ENCODE measurements around the gene BLACAT1.

The BLACAT1 gene

GRCh38 chr1:205456868-205457745, 1.3 kb upstream of the BLACAT1 start:
- DNase-seq (ENCODE audit: low read depth): no peak

GRCh38 chr1:205456383-205456867, 580 bp upstream of the BLACAT1 start:
- no peak for DNase-seq (ENCODE audit: low read depth)

- no peak for DNase-seq (ENCODE audit: low read depth)
Measured at GRCh38 chr1:205454903-205455335, 926 bp downstream of the BLACAT1 start.

DNA sequence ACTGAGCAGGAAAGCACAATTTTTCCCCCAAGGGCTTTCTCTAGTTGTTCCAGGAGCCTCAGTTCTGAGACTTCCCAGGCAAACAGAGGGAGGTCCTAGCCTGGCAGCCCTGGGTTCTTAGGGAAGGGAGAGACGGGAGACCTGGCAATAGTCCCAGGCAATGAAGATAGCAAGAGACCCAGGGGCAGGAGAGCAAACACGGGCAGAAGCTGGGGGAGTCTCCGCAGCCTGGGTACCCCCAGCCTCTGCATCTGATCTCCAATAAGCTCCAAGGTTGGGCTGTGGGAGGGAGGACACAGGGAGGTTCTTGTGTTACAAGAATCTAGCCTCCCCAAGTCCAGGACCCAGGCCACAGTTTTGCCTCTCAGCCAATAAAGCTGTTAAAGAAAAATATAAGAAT, 2.4 kb downstream of the BLACAT1 start:
- no peak for DNase-seq (ENCODE audit: low read depth)

- no peak for DNase-seq (ENCODE audit: low read depth)
Measured at GRCh38 chr1:205452933-205453332, 2.9 kb downstream of the BLACAT1 start.

DNA sequence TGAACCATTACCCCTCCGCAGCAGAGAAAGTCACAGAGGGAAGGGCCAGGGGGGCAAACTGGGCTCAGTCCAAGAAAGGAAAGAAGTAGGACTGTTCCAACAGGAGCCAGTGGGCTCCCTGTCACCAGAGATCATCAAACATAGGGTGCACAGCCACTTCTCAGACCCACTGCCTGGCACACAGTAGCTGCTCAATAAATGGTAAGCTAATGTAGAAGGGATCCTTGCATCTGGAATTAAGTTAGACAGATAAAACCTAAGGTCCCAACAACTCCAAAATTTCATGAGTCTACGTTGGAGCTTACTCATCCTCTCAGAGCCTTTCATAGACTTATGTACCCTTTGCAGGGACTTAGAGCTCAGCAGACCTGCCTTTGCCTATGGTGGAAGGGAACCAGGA, 3.5 kb downstream of the BLACAT1 start:
- no peak for DNase-seq (ENCODE audit: low read depth)

GRCh38 chr1:205451759-205452164, 4.1 kb downstream of the BLACAT1 start:
- no peak for DNase-seq (ENCODE audit: low read depth)

- no peak for DNase-seq (ENCODE audit: low read depth)
Measured at GRCh38 chr1:205451202-205451601, 4.6 kb downstream of the BLACAT1 start.

GRCh38 chr1:205450448-205450847, 5.4 kb downstream of the BLACAT1 start:
- no peak for DNase-seq (ENCODE audit: low read depth)

- no peak for DNase-seq (ENCODE audit: low read depth)
Measured at GRCh38 chr1:205449750-205450443, 5.9 kb downstream of the BLACAT1 start.

GRCh38 chr1:205449254-205449749, 6.5 kb downstream of the BLACAT1 start:
- DNase-seq (ENCODE audit: low read depth): no peak

- DNase-seq (ENCODE audit: low read depth): no peak
Measured at GRCh38 chr1:205448540-205449253, 7.1 kb downstream of the BLACAT1 start.

DNA sequence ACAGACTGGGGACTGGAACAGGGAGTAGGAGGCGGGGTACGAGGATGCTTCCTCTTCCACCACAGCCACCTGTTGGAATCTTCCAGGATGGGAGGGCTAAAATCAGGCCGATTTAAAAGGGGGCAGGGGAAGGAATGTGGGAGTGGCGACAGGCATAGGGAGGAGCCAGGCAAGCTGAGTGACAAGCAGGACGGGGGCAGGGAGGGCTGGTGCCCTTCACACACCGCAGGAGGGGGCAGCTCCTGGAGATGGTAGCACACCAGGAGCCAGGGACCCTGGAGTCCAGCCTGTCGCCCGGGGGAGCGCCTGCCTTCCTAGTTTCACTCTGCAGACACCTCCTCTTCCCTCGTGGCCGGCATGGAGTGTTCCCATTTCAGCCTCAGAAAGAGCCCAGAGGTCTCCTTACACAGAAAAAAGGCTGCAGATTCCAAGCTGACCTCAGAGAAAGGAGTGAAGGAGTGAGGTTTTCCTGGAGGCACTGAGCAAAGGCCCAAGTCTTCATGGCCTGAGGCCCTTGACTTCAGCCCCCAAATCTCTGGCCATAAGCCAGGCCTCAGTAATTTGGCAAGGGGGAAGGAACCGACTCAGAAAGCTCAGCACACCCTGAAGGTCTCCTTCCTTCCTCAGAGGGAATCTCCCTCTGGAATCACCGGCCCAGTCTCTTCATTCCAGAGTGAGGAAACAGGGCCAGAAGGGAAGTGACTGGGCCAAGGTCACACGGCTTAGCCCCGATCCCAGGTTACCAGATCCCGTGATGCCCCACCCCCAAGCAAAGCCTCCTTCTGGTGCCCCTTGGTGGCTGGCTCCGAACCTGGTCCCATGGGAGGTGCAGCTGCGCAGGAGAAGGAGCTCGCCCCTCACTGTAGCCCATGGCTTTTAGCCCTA, 8.1 kb downstream of the BLACAT1 start:
- DNase-seq (ENCODE audit: low read depth): no peak

DNA sequence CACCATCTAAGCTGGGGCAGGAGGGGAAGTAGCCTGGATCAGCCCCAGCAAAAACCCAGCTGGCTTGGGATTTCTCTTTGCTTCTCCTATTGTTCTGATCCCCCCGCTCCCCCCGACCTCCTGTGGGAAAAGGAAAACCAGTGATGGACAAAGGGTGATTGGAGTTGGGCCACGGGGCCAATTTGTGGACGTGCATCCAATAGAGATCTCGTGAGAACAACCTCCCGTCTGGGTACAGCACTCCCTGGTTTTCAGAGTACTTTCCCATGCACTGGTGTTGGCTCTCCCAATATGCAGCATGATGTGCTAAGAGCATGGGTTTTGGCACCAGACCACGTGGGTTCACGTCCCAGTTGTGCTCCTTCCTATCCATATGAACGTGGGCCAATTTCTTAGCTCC, 9.0 kb downstream of the BLACAT1 start:
- no peak for DNase-seq (ENCODE audit: low read depth)

DNA sequence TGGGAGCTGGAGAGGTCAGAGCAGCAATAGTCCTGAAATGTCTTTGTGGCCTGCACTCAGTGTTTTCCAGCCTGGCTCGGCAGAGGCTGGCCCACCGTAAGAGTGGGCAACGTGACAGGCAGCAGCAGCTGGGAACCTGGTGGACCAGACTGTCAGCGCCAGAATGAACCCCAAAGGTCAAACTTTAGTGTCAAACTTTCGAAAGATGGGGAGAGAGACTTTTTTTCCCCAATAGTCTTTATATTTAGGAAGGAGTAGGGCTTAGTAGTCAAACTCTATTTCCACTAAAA, 10.3 kb downstream of the BLACAT1 start:
- no peak for DNase-seq (ENCODE audit: low read depth)

- no peak for DNase-seq (ENCODE audit: low read depth)
Measured at GRCh38 chr1:205444931-205445645, 10.8 kb downstream of the BLACAT1 start.

- no peak for DNase-seq (ENCODE audit: low read depth)
Measured at GRCh38 chr1:205444300-205444930, 11.4 kb downstream of the BLACAT1 start.

- DNase-seq (ENCODE audit: low read depth): no peak
Measured at GRCh38 chr1:205443585-205444299, 12.1 kb downstream of the BLACAT1 start.

DNA sequence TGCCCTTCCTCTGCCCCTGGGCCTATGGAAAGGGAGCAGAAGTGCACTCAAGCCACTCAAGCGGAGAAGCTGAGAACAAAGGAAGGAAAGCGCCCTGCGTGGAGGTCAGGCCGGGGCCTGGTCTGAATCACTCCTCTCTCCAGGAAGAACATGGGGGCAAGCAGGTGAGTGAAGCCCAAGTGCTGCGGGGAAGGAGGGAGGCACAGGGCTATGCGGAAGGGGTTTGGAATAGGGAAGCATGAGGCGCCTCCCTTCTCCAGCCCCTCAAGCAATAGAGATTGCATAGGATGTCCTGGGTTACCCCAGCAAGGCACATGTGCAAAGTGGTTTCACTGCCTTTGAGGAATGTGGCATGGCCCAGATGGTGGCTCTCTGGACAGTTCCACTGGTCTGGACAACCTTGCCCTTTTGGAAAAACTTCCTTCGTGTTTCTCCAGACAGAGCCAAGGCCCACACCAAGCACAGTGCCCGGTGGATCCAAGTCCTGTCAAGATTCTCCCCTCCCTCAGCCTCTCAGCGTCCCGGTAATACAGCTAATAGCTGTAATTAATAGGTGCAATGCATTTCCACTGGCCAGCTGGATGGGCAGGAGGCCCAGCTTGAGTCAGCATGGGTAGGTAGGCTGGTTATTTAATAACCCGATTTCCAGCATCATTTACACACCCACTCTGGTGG, 13.7 kb downstream of the BLACAT1 start:
- no peak for DNase-seq (ENCODE audit: low read depth)
